ENCODE data around the gene MORN1.

- no peak for TF ChIP-seq CTCF (IDR thresholded peaks at IDR 0.05)
- TF ChIP-seq POLR2A (IDR thresholded peaks at IDR 0.05), result no peak
Measured at GRCh38 chr1:2378441-2378851, 12.9 kb downstream of the MORN1 start.

Measured in uterus (tissue), 2 donors.